Measurements from ENCODE around the gene ACACA. TPM values are rescaled to one million over a fixed set of nuclear protein-coding genes. Genes with fewer than 3 reads are reported as not detected.

Gene ACACA
- total and polyA plus RNA-seq, 12 donors, result 5.6 to 28.0 (median 16.2) TPM

DNA sequence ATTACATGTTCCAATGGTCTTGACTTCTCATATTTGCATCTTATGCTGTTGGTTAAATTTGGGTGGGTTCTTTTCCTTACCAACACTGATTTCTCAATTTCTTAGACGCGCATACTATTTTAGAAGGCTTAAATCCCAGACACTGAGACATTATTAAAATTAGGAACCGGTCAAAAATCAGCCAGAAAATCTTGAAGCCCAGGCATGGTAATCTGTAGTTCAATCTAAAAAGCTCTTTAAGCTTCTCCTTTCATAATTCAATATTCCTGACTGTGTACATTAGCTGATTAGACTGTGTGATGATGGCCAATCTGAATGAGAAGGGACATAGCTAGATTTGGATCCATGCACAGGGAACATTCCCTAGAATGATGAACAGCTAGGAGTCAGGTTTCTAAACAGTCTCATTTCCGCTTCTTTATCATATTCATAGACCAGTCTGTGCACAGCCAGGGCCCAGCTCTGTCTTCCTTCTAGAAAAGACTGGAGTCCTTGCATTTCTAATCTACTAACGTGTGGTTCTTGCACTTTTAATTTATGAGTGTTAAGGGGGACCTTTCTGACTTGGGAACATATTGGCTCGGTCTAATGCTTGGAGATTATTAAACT lies 268.6 kb downstream of the ACACA start:
- H3K27me3 ChIP-seq, result no peaks in the 10 kb centered on the region
- no peak overlapping the region for H3K27ac ChIP-seq
- DNase-seq (no peak), ATAC-seq (no peak)
- WGBS, 2 donors, result 94% methylated on average over 6 of the region's 6 CpGs
- no peak for TF ChIP-seq CTCF (IDR thresholded peaks at IDR 0.05)
- intact Hi-C loops (cut with DNase I), result loop anchor here in 1 of 10 donors (10.0 kb wide), 1 partner anchor 63 kb away; no protein-coding TSS in a partner anchor
- H3K4me3 ChIP-seq, result no peak overlapping the region
- H3K4me1 ChIP-seq, result no peaks in the 10 kb centered on the region
- H3K9me3 ChIP-seq, result no peaks in the 10 kb centered on the region
- peaks cover 0 to 21% (median 0%) of the 10 kb centered on the region in 9 donors for H3K36me3 ChIP-seq

DNA sequence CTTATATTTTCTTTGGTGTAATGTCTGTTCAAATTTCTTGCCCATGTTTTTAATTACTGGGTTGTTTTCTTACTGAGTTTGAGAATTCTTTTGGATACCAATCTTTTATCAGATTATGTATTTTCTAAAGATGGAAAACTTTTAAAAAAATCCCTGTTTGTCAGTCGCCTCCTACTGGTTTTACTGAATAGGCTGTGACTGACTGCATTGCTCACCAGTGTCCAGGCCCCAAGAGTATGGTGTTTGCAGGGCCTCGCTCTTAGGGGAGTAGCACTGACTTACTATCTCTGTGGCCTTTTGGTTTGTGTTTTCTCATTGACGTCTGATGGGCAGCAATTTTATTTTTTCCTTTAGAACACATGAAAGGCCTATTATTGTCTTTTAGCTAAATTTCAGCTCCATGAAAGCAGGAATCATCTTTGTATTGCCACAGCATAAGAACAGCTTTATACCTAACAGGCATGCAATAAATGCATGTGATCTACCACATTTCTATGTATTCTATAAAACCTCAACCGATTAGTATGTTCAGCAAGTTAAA lies 269.5 kb downstream of the ACACA start:
- WGBS, 2 donors, result 92% methylated on average over 4 of the region's 4 CpGs
- DNase-seq, result no peak
- TF ChIP-seq CTCF (IDR thresholded peaks at IDR 0.05), result no peak

DNA sequence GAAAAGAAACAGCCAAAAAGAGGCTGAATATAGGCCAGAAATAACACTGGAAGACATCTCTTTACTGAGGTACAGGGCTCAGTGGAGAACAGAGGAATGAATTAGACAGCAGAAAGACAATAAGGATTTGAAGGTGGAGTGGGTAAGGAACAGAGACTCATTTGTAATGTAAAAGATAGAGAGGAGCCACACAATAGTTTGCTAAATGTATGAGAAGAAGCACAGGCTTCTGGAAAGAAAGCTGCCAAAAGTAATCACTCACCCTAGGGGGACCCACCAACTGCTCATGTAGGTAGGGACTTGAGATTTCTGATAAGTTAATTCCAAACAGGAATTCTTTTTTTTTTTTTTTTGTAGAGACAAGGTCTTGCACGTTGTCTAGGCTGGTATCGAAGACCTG lies 271.1 kb downstream of the ACACA start:
- no peak for ATAC-seq
- 94 to 98% methylated on average over 2 of the region's 2 CpGs for WGBS, 2 donors

More for the DNA sequence above, 269.5 kb downstream of the ACACA start:
- Histone ChIP-seq H3K4me3 (no peak overlapping the region), H3K9me3 (no peaks in the 10 kb centered on the region), H3K36me3 (peaks cover 0 to 21% (median 0%) of the 10 kb centered on the region in 9 donors), H3K27ac (no peak overlapping the region), H3K4me1 (no peaks in the 10 kb centered on the region), H3K27me3 (no peaks in the 10 kb centered on the region)
- no peak for ATAC-seq
- intact Hi-C loops (cut with DNase I), result loop anchor here in 1 of 10 donors (10.0 kb wide), 1 partner anchor 62 kb away; no protein-coding TSS in a partner anchor

GRCh38 chr17:37134050-37134449 lies 272.6 kb downstream of the ACACA start:
- no peak for TF ChIP-seq CTCF (IDR thresholded peaks at IDR 0.05)
- WGBS, 2 donors, result 78 to 85% methylated on average over 6 of the region's 6 CpGs
- Histone ChIP-seq H3K4me3 (no peak overlapping the region), H3K27ac (no peak overlapping the region), H3K4me1 (peaks cover 0 to 9% (median 0%) of the 10 kb centered on the region in 9 donors), H3K27me3 (no peaks in the 10 kb centered on the region), H3K9me3 (no peaks in the 10 kb centered on the region), H3K36me3 (peaks cover 0 to 24% (median 8%) of the 10 kb centered on the region in 9 donors)
- intact Hi-C loops (cut with DNase I), result loop anchor here in 1 of 10 donors (10.0 kb wide), 1 partner anchor 59 kb away; no protein-coding TSS in a partner anchor
- DNase-seq (no peak), ATAC-seq (no peak)

More for the DNA sequence above, 271.1 kb downstream of the ACACA start:
- H3K27ac ChIP-seq, result no peak overlapping the region
- H3K27me3 ChIP-seq, result no peaks in the 10 kb centered on the region
- H3K4me1 ChIP-seq, result peaks cover 0 to 9% (median 0%) of the 10 kb centered on the region in 9 donors
- DNase-seq, result no peak
- H3K4me3 ChIP-seq, result no peak overlapping the region
- no peaks in the 10 kb centered on the region for H3K9me3 ChIP-seq
- TF ChIP-seq CTCF (IDR thresholded peaks at IDR 0.05), result no peak
- intact Hi-C loops (cut with DNase I), result loop anchor here in 1 of 10 donors (10.0 kb wide), 1 partner anchor 61 kb away; no protein-coding TSS in a partner anchor
- H3K36me3 ChIP-seq, result peaks cover 0 to 14% (median 0%) of the 10 kb centered on the region in 9 donors

Measured in heart right ventricle (tissue), 16 donors.